ENCODE results near the gene ERO1B.

DNA sequence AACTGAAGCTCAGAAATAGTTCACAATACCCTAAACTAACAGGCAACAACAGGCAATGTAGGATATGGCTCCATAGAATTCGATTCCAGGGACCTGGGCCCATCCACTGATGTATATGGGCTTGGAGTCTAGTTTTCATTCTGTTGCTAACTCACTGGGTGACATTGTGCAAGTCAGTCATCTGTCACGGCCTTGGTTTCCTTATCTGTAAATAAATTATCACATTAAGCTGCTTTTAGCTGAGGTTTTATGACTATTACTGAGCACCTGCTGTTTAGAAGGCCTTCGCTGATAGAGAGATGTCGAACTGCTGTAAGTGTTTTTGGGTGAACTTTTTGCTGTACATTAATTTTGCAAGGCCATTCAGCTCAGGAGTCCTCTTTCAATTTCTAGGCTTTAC, 22.9 kb upstream of the ERO1B start:
- TF ChIP-seq TAF1 (IDR thresholded peaks at IDR 0.05; ENCODE audit: borderline replicate concordance, insufficient read depth, low read length) (no peak), SIN3A (IDR thresholded peaks at IDR 0.05; ENCODE audit: borderline replicate concordance, insufficient read depth, low read length) (no peak)

Measured in PFSK-1 (cell line).